IPS-11a (cell line): ENCODE data around the gene TESK2.
A peak's percentile ranks its signal among the peaks of the same experiment; 100 is the strongest.
"Not testable (repeated sequence)": the region's sequence is repeated elsewhere in the genome, so short reads cannot be mapped to it uniquely, and the experiment has no call there.

Source experiments
- H3K4me3 ChIP-seq: one replicate; pipeline ENCODE4 v1.5.1; 2013; ENCODE audit warnings: low read depth, low read length, control low read depth

TESK2 gene, protein sequence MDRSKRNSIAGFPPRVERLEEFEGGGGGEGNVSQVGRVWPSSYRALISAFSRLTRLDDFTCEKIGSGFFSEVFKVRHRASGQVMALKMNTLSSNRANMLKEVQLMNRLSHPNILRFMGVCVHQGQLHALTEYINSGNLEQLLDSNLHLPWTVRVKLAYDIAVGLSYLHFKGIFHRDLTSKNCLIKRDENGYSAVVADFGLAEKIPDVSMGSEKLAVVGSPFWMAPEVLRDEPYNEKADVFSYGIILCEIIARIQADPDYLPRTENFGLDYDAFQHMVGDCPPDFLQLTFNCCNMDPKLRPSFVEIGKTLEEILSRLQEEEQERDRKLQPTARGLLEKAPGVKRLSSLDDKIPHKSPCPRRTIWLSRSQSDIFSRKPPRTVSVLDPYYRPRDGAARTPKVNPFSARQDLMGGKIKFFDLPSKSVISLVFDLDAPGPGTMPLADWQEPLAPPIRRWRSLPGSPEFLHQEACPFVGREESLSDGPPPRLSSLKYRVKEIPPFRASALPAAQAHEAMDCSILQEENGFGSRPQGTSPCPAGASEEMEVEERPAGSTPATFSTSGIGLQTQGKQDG

GRCh38 chr1:45490626-45491486 is at the start of gene TESK2:
Gene TESK2, minus strand, starts transcription at chr1:45491163. Its CDS starts 33,378 bp downstream, at chr1:45457785.
- peak within 1 kb of the TSS; percentile 91 for H3K4me3 ChIP-seq

- H3K4me3 ChIP-seq: no peak overlapping the region
Measured at GRCh38 chr1:45536886-45537285, 45.9 kb upstream of the TESK2 start.

DNA sequence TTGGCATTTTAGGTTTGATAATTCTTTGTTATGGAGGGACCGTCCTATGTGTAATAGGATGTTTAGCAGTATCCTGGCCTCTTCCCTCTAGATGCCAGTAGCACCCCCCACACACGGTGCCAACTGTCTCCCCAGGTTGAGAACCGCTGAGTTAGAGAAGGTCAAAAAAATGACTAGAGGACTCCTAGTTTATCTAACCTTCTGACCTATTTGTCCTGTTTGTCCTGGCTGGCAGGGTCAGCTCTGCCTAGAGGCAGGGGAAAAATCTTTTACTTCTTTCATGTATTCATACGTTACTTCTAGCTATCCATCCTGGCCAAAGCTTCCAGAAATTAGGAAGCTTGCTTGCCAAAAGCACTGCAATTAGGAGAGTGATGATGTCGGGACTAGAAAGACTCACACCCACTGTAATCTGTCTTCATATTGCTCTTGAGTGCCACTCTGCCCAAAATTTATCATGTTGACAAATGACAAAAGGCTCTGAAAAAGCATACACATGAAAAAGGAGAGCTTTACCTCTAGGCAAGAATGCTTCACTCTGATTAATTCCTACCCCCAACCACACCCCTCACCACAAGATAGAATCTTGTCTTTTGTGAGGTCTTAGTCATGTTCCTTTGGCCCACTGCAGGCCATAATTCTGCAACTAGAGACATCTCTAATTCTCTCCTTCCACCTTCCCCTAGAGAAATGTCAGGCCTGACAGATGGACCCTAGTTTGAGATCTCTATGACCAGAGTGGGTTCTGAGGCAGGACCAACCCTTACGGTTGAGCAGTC is 45.2 kb upstream of the TESK2 start:
- H3K4me3 ChIP-seq: no peak overlapping the region

GRCh38 chr1:45531873-45532272 is 40.9 kb upstream of the TESK2 start:
- H3K4me3 ChIP-seq: no peak overlapping the region

- no peak overlapping the region for H3K4me3 ChIP-seq
Measured at GRCh38 chr1:45530632-45531135, 39.7 kb upstream of the TESK2 start.

GRCh38 chr1:45526135-45526644 is 35.2 kb upstream of the TESK2 start:
- no peak overlapping the region for H3K4me3 ChIP-seq

DNA sequence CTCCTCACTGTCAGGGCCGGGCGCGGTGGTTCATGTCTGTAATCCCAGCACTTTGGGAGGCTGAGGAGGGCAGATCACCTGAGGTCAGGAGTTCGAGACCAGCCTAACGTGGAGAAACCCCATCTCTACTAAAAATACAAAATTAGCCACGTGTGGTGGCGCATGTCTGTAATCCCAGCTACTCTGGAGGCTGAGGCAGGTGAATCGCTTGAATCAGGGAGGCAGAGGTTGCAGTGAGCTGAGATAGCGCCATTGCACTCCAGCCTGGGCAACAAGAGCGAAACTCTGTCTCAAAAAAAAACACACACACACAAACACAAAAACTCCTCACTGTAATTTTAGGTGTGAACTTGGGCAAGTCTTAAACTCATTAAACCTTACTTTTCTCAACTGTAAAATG is 33.0 kb upstream of the TESK2 start:
- H3K4me3 ChIP-seq: not testable (repeated sequence)

GRCh38 chr1:45523516-45523915 is 32.6 kb upstream of the TESK2 start:
- H3K4me3 ChIP-seq: not testable (repeated sequence)

DNA sequence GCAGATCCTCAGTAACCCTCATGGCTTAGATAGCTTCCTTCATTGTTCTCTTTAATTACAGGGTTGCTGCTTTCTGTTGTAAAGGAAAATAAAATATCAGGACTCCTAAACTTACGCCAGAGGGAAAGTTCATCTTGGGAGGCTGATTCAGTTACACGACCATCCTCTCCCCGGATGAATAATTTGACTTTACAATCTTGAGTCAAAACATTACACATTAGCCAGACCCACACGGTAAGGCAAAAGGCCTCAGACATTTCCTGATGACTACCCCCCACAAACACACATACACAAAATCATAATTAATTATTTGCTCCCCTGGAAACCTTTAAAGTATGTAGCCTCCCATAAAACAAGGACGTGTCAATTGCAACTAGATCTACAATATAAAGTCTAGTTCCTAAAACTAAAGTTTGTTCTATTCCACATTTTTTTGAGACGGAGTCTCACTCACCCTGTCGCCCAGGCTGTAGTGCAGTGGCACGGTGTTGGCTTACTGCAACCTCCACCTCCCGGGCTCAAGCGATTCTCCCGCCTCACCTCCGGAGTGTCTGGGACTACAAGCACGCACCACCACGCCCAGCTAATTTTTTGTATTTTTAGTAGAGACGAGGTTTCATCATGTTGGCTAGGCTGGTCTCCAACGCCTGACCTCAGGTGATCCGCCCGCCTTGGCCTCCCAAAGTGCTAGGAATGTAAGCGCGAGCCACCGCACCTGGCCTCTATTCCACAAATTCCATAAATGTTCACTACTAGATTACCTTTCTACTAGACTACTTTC is 31.6 kb upstream of the TESK2 start:
- H3K4me3 ChIP-seq: peak overlapping the region; percentile 95

DNA sequence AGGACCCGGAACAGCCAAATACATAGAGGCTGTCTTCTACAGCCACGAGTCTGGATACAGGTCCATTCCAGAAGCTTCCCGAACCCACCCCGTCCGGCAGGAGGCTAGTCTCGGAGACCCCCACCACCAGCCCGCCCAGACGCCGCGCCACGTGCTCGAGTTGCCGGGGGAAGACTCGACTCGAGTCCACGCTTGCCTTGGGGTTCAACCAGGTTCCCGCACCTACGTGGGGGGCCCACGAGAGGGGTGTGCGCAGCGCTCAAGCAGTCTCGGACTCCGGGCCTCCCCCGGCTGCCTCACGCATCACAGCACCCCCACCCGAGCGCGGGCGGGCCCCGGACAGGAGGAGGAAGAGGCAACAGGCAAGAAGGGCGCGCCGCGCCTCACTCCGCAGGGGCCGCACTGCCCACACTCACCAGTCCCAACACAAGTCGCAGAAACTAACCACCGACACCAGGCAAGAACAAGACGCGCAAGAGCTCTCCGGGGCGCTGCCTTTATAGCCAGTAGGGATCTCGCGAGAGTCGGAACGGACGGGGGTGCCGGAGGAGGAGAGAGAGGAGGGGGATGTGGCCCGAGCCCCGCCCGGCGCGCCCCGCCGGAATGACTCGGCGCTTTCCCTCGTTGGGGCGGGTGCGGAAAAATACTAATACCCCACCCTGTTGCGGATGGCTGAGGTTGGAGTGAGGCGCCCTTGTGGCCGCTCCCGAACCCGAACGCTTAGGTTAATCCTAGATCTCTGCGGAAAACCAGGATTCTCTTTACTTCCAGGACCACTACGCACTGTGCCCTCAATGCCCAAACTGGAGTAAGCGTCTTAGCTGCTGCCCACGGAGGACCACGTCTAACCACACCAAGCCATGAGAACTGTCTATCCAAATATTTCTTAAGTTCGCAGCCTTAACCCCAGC is 30.7 kb upstream of the TESK2 start, which contains the start of gene PRDX1:
PRDX1 (minus strand) TSS at position 472 of the 911 bp plus-strand sequence. CDS start 2,841 bp downstream, outside the sequence.
- H3K4me3 ChIP-seq: peak within 1 kb of the TSS; percentile 95

DNA sequence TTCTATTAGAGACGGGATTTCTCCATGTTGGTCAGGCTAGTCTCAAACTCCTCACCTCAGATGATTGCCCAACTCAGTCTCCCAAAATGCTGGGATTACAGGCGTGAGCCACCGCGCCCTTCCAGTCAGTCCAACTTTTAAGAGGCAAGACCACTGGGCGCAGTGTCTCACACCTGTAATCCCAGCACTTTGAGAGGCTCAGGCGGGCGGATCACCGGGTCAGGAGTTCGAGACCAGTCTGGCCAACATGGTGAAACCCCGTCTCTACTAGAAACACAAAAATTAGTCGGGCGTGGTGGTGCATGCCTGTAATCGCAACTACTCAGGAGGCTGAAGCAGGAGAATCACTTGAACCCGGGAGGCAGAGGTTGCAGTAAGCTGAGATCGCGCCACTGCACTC is 28.8 kb upstream of the TESK2 start:
- not testable (repeated sequence) for H3K4me3 ChIP-seq

DNA sequence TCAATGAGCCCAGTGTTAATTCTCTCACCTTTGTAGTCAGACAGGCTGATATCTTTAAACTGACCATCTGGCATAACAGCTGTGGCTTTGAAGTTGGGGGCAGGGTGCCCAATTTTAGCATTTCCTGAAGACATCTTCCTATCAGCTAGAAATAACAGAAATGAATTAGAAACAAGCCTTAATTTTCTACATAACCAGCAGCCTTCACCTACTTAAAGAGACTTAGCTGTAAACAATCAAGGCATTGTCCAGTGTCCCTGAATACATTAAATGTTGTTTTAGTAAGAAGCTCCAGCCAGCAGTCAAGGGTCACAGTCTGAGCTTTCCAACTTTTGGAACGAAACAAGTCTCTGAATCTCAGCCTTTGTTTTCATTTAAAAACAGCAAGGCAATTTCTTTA is 27.9 kb upstream of the TESK2 start:
- no peak overlapping the region for H3K4me3 ChIP-seq

- H3K4me3 ChIP-seq: not testable (repeated sequence)
Measured at GRCh38 chr1:45518366-45518765, 27.4 kb upstream of the TESK2 start.

DNA sequence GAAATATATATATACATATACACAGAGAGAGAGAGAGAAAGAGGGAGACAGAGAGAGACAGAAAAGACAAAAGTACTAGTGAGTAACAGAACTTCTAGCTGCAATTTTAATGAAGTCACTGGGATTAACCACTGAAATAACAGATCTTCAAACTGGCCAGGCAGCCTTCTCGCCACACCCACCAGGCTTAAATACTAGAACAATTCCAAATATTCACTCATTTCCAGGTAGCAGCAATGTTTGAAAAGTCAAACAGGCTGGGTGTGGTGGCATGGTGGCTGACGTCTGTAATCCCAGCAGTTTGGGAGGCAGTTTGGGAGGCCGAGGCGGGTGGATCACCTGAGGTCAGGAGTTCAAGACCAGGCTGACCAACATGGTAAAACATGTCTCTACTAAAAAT is 25.5 kb upstream of the TESK2 start:
- no peak overlapping the region for H3K4me3 ChIP-seq

GRCh38 chr1:45516036-45516435 is 25.1 kb upstream of the TESK2 start:
- no peak overlapping the region for H3K4me3 ChIP-seq

- H3K4me3 ChIP-seq: not testable (repeated sequence)
Measured at GRCh38 chr1:45513532-45514260, 22.7 kb upstream of the TESK2 start.

DNA sequence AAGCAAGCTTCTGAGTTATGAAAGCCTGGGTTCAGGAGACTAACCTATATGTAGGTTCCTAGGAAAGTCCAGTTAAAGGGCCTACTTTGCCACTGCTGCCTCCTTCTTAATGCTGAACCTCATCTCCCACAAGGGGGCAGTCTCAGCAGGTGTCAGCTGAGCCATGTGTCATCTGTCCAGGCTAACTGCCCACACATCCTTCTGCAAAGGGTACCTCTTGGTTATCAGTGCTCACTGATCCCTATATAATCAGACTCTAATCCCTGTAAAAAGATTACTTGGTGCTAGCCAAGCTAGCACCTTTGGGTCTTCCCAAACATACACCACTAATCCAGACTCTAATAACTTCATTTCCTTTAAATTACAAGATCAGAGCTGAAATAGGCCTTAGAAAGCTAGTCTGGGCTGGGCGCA is 21.7 kb upstream of the TESK2 start:
- no peak overlapping the region for H3K4me3 ChIP-seq
